Stomach (tissue), 4 donors: Measurements from ENCODE around the gene ZNFX1.

Experiments used
- CTCF ChIP-seq, 7 experiments: fragments of 450-650 bp in 4 of 7; fragments of 200-600 bp in 3 of 7; sonication (generic) in 3 of 7; IDR thresholded peaks; one replicate each; pipeline ENCODE4 v1.5.1; 2016 to 2019; ENCODE audit warnings: antibody characterized with exemption in 7 of 7, control low read depth in 2 of 7, mild to moderate bottlenecking in 1 of 7
- POLR2A ChIP-seq, 4 donors: fragments of 450-650 bp; IDR thresholded peaks; one replicate each; pipeline ENCODE4 v1.6.1; 2016; ENCODE audit warnings: antibody characterized with exemption in 4 of 4, control low read depth in 2 of 4, mild to moderate bottlenecking in 1 of 4, moderate library complexity in 1 of 4

- TF ChIP-seq CTCF (IDR thresholded peaks at IDR 0.05) (no peak), POLR2A (IDR thresholded peaks at IDR 0.05) (no peak)
These were observed 63.3 kb downstream of the ZNFX1 start for GRCh38 chr20:49214571-49214970.
